GM23338 (cell line): ENCODE data around the gene HSPE1. TPM values are rescaled to one million over a fixed set of nuclear protein-coding genes. Genes with fewer than 3 reads are reported as not detected.

Source experiments
- ATAC-seq: fragments of 200-7000 bp; cut with Tn5 transposase; 3 replicates; pipeline ENCODE4 v1.9.1; 2020
- DNase-seq: peaks from one replicate; pipeline ENCODE4 v3.0.0-alpha.2; 2015; ENCODE audit warnings: low spot score
- H2AFZ ChIP-seq: fragments of 200-600 bp; sonication (generic); 2 replicates; pipeline ENCODE4 v1.8.0; 2016; ENCODE audit warnings: antibody characterized with exemption, mild to moderate bottlenecking, moderate library complexity
- H3F3A ChIP-seq: fragments of 200-600 bp; sonication (generic); replicated peaks from 2 replicates; pipeline ENCODE4 v1.8.0; 2017; ENCODE audit warnings: antibody characterized with exemption, mixed run types, low read depth
- H3K27ac ChIP-seq: fragments of 200-600 bp; sonication (generic); 2 replicates; pipeline ENCODE4 v1.6.1; 2016; ENCODE audit warnings: low read depth
- H3K27me3 ChIP-seq: fragments of 200-600 bp; sonication (generic); 2 replicates; pipeline ENCODE4 v1.8.0; 2016; ENCODE audit warnings: mild to moderate bottlenecking, mixed run types, moderate library complexity; ENCODE audit not compliant: insufficient read depth
- H3K36me3 ChIP-seq: fragments of 200-600 bp; sonication (generic); 2 replicates; pipeline ENCODE4 v1.8.0; 2016; ENCODE audit warnings: mild to moderate bottlenecking; ENCODE audit not compliant: insufficient read depth
- H3K4me1 ChIP-seq: fragments of 200-600 bp; sonication (generic); 2 replicates; pipeline ENCODE4 v1.8.0; 2016; ENCODE audit warnings: mild to moderate bottlenecking, moderate library complexity; ENCODE audit not compliant: insufficient read depth
- H3K4me2 ChIP-seq: fragments of 200-600 bp; sonication (generic); 2 replicates; pipeline ENCODE4 v1.7.1; 2017; ENCODE audit warnings: mixed run types
- H3K4me3 ChIP-seq: fragments of 200-600 bp; sonication (generic); 2 replicates; pipeline ENCODE4 v1.6.1; 2016; ENCODE audit warnings: mixed run types
- H3K79me2 ChIP-seq: fragments of 200-600 bp; sonication (generic); replicated peaks from 2 replicates; pipeline ENCODE4 v1.8.0; 2017; ENCODE audit warnings: mild to moderate bottlenecking; ENCODE audit not compliant: insufficient read depth
- H3K9me2 ChIP-seq: fragments of 200-600 bp; sonication (generic); 2 replicates; pipeline ENCODE4 v1.8.0; 2017; ENCODE audit not compliant: insufficient read depth
- H4K20me1 ChIP-seq: fragments of 200-600 bp; sonication (generic); replicated peaks from 2 replicates; pipeline ENCODE4 v1.8.0; 2017; ENCODE audit warnings: mild to moderate bottlenecking; ENCODE audit not compliant: insufficient read depth
- H3K27ac Mint-ChIP-seq: 2 replicates; pipeline ENCODE4 v1.8.0; 2020; ENCODE audit warnings: inconsistent platforms, mild to moderate bottlenecking, moderate library complexity, mixed read lengths
- H3K27me3 Mint-ChIP-seq: 3 replicates; pipeline ENCODE4 v1.8.0; 2022; ENCODE audit warnings: low read depth, mild to moderate bottlenecking, moderate library complexity, mixed read lengths, inconsistent platforms; ENCODE audit not compliant: insufficient read depth, poor library complexity
- H3K36me3 Mint-ChIP-seq: 3 replicates; pipeline ENCODE4 v1.8.0; 2021; ENCODE audit warnings: low read depth, mild to moderate bottlenecking, inconsistent platforms, moderate library complexity, mixed read lengths
- H3K4me1 Mint-ChIP-seq: 3 replicates; pipeline ENCODE4 v1.8.0; 2020; ENCODE audit warnings: mild to moderate bottlenecking, inconsistent platforms, mixed read lengths
- H3K4me3 Mint-ChIP-seq: 3 replicates; pipeline ENCODE4 v1.8.0; 2021; ENCODE audit warnings: moderate library complexity, mild to moderate bottlenecking, inconsistent platforms, mixed read lengths
- H3K9me3 Mint-ChIP-seq: 3 replicates; pipeline ENCODE4 v1.8.0; 2020; ENCODE audit warnings: moderate library complexity, mild to moderate bottlenecking, inconsistent platforms, mixed read lengths
- CREB1 ChIP-seq: fragments of 250-450 bp; sonication (Bioruptor Pico); IDR thresholded peaks from 2 replicates; pipeline ENCODE4 v1.5.0; 2020; ENCODE audit warnings: low read depth, mild to moderate bottlenecking, moderate library complexity
- CTCF ChIP-seq, 2 experiments: fragments of 200-600 bp in 1 of 2; sonication (generic) in 1 of 2; conservative IDR thresholded peaks; 2 replicates each; pipeline versions ENCODE4 v1.5.1 to v1.6.1; 2016 to 2017; ENCODE audit warnings: antibody characterized with exemption in 2 of 2, low read depth in 2 of 2, mild to moderate bottlenecking in 2 of 2, moderate library complexity in 1 of 2
- ETS1 ChIP-seq: IDR thresholded peaks from 2 replicates; pipeline ENCODE4 v1.6.1; 2016; ENCODE audit warnings: antibody characterized with exemption
- EZH2 ChIP-seq: fragments of 200-600 bp; sonication (generic); IDR thresholded peaks from one replicate; pipeline ENCODE4 v1.8.0; 2017; ENCODE audit warnings: antibody characterized with exemption, mild to moderate bottlenecking, low read depth; ENCODE audit not compliant: unreplicated experiment
- EZH2phosphoT487 ChIP-seq: fragments of 200-600 bp; sonication (generic); IDR thresholded peaks from one replicate; pipeline ENCODE4 v1.8.1; 2018; ENCODE audit warnings: antibody characterized with exemption; ENCODE audit not compliant: unreplicated experiment
- JUNB ChIP-seq: IDR thresholded peaks from one replicate; pipeline ENCODE4 v1.6.1; 2016; ENCODE audit warnings: antibody characterized with exemption; ENCODE audit not compliant: unreplicated experiment
- NANOG ChIP-seq: IDR thresholded peaks from 2 replicates; pipeline ENCODE4 v1.6.1; 2016; ENCODE audit warnings: antibody characterized with exemption, borderline replicate concordance
- POLR2AphosphoS5 ChIP-seq: IDR thresholded peaks from 2 replicates; pipeline ENCODE4 v1.6.1; 2016; ENCODE audit warnings: antibody characterized with exemption, low read depth
- STAT1 ChIP-seq: IDR thresholded peaks from one replicate; pipeline ENCODE4 v1.6.1; 2016; ENCODE audit warnings: antibody characterized with exemption; ENCODE audit not compliant: unreplicated experiment
- ZNF114 ChIP-seq: fragments of 250-450 bp; sonication (Bioruptor Pico); IDR thresholded peaks from 2 replicates; pipeline ENCODE4 v1.5.0; 2020; ENCODE audit warnings: mild to moderate bottlenecking, moderate library complexity
- ZNF331 ChIP-seq: fragments of 250-450 bp; sonication (Bioruptor Pico); IDR thresholded peaks from 2 replicates; pipeline ENCODE4 v1.5.0; 2020; ENCODE audit warnings: low read depth, mild to moderate bottlenecking, moderate library complexity
- polyA plus RNA-seq: library from polyadenylated mRNA; unstranded; fragments of >200 nt; fragmentation: Nextera tagmentation; extraction: Ambion mirVana; gene quantifications from 2 replicates; pipeline ENCODE4 v1.2.1, GENCODE V29; 2016
- total RNA-seq: library from RNA; depleted of rRNA; stranded (reverse); fragments of >200 nt; shearing (Covaris generic); gene quantifications from 2 replicates; pipeline ENCODE4 v1.2.3, GENCODE V29; 2014
- TF ChIP-seq, protein P1 (sequence below): fragments of 250-450 bp; sonication (Bioruptor Pico); IDR thresholded peaks from 2 replicates; pipeline ENCODE4 v1.5.0; 2020; ENCODE audit warnings: mild to moderate bottlenecking, moderate library complexity
- TF ChIP-seq, protein P2 (sequence below): IDR thresholded peaks from one replicate; pipeline ENCODE4 v1.6.1; 2018; ENCODE audit warnings: antibody characterized with exemption; ENCODE audit not compliant: unreplicated experiment

The HSPE1 gene
- total and polyA plus RNA-seq, 2 experiments from 2014 or later = 328 to 1,529 TPM

DNA sequence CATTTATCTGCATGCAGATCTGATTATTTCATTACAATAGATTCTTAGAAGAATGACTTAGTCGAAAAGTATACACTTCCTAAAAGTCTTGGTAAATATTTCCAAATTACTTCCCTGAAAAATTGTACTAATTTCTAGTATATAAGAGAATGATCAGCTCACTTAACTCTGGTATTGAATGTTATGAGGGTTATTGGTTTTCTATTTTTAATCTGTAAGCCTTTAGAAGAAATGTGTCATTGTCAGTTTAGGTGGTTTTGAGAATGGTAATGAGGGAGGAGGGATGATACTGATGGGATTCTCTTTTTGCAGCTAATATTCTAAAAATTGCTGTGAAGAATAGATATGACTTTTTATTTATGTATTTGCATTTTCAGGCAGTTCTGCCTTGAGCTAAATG, 39.6 kb downstream of the HSPE1 start:
- no peak overlapping the region for H3K4me2 ChIP-seq
- H3K27ac ChIP-seq = no peak overlapping the region
- no peaks in the 10 kb centered on the region for H3K9me3 Mint-ChIP-seq
- TF ChIP-seq CTCF (conservative IDR thresholded peaks at IDR 0.05; ENCODE audit: low read depth in 2 of 2) (no peak), NANOG (no peak), ETS1 (no peak), JUNB (no peak), CREB1 (CRISPR knock-in tag) (no peak), STAT1 (no peak), ZNF114 (CRISPR knock-in tag) (no peak), EZH2phosphoT487 (no peak), ZNF331 (CRISPR knock-in tag) (no peak), EZH2 (no peak), POLR2AphosphoS5 (no peak)
- TF ChIP-seq, protein P1, sequence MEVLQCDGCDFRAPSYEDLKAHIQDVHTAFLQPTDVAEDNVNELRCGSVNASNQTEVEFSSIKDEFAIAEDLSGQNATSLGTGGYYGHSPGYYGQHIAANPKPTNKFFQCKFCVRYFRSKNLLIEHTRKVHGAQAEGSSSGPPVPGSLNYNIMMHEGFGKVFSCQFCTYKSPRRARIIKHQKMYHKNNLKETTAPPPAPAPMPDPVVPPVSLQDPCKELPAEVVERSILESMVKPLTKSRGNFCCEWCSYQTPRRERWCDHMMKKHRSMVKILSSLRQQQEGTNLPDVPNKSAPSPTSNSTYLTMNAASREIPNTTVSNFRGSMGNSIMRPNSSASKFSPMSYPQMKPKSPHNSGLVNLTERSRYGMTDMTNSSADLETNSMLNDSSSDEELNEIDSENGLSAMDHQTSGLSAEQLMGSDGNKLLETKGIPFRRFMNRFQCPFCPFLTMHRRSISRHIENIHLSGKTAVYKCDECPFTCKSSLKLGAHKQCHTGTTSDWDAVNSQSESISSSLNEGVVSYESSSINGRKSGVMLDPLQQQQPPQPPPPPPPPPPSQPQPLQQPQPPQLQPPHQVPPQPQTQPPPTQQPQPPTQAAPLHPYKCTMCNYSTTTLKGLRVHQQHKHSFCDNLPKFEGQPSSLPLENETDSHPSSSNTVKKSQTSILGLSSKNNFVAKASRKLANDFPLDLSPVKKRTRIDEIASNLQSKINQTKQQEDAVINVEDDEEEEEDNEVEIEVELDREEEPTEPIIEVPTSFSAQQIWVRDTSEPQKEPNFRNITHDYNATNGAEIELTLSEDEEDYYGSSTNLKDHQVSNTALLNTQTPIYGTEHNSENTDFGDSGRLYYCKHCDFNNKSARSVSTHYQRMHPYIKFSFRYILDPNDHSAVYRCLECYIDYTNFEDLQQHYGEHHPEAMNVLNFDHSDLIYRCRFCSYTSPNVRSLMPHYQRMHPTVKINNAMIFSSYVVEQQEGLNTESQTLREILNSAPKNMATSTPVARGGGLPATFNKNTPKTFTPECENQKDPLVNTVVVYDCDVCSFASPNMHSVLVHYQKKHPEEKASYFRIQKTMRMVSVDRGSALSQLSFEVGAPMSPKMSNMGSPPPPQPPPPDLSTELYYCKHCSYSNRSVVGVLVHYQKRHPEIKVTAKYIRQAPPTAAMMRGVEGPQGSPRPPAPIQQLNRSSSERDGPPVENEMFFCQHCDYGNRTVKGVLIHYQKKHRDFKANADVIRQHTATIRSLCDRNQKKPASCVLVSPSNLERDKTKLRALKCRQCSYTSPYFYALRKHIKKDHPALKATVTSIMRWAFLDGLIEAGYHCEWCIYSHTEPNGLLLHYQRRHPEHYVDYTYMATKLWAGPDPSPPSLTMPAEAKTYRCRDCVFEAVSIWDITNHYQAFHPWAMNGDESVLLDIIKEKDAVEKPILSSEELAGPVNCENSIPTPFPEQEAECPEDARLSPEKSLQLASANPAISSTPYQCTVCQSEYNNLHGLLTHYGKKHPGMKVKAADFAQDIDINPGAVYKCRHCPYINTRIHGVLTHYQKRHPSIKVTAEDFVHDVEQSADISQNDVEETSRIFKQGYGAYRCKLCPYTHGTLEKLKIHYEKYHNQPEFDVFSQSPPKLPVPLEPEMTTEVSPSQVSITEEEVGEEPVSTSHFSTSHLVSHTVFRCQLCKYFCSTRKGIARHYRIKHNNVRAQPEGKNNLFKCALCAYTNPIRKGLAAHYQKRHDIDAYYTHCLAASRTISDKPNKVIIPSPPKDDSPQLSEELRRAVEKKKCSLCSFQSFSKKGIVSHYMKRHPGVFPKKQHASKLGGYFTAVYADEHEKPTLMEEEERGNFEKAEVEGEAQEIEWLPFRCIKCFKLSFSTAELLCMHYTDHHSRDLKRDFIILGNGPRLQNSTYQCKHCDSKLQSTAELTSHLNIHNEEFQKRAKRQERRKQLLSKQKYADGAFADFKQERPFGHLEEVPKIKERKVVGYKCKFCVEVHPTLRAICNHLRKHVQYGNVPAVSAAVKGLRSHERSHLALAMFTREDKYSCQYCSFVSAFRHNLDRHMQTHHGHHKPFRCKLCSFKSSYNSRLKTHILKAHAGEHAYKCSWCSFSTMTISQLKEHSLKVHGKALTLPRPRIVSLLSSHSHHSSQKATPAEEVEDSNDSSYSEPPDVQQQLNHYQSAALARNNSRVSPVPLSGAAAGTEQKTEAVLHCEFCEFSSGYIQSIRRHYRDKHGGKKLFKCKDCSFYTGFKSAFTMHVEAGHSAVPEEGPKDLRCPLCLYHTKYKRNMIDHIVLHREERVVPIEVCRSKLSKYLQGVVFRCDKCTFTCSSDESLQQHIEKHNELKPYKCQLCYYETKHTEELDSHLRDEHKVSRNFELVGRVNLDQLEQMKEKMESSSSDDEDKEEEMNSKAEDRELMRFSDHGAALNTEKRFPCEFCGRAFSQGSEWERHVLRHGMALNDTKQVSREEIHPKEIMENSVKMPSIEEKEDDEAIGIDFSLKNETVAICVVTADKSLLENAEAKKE = no peak
- TF ChIP-seq, protein P2, sequence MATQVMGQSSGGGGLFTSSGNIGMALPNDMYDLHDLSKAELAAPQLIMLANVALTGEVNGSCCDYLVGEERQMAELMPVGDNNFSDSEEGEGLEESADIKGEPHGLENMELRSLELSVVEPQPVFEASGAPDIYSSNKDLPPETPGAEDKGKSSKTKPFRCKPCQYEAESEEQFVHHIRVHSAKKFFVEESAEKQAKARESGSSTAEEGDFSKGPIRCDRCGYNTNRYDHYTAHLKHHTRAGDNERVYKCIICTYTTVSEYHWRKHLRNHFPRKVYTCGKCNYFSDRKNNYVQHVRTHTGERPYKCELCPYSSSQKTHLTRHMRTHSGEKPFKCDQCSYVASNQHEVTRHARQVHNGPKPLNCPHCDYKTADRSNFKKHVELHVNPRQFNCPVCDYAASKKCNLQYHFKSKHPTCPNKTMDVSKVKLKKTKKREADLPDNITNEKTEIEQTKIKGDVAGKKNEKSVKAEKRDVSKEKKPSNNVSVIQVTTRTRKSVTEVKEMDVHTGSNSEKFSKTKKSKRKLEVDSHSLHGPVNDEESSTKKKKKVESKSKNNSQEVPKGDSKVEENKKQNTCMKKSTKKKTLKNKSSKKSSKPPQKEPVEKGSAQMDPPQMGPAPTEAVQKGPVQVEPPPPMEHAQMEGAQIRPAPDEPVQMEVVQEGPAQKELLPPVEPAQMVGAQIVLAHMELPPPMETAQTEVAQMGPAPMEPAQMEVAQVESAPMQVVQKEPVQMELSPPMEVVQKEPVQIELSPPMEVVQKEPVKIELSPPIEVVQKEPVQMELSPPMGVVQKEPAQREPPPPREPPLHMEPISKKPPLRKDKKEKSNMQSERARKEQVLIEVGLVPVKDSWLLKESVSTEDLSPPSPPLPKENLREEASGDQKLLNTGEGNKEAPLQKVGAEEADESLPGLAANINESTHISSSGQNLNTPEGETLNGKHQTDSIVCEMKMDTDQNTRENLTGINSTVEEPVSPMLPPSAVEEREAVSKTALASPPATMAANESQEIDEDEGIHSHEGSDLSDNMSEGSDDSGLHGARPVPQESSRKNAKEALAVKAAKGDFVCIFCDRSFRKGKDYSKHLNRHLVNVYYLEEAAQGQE = no peak
- peaks cover 18% of the 10 kb centered on the region; the same call in 1 of the 2 replicates for H3K36me3 ChIP-seq
- DNase-seq (no peak), ATAC-seq (no peak)
- H3K79me2 ChIP-seq = peaks cover 19% of the 10 kb centered on the region
- H3K9me2 ChIP-seq = no peaks in the 10 kb centered on the region
- H3K4me3 Mint-ChIP-seq = no peak overlapping the region
- H3K4me3 ChIP-seq = no peak overlapping the region
- no peaks in the 10 kb centered on the region for H3K27me3 ChIP-seq
- peaks cover 7% of the 10 kb centered on the region for H3K4me1 ChIP-seq
- H2AFZ ChIP-seq = no peak overlapping the region
- peaks cover 8% of the 10 kb centered on the region; the same call in 2 of the 3 replicates for H3K4me1 Mint-ChIP-seq
- no peak overlapping the region for H3K27ac Mint-ChIP-seq
- no peaks in the 10 kb centered on the region; the same call in 1 of the 2 replicates for H4K20me1 ChIP-seq
- no peaks in the 10 kb centered on the region for H3K27me3 Mint-ChIP-seq
- H3F3A ChIP-seq = 0 out of 2 replicates have a peak, but pooled peaks cover 3% of the 10 kb centered on the region
- H3K36me3 Mint-ChIP-seq = peaks cover 87% of the 10 kb centered on the region
